ENCODE measurements around the gene YWHAQ.

The YWHAQ gene

GRCh38 chr2:9582624-9583023 lies 48.2 kb downstream of the YWHAQ start:
- TF ChIP-seq CTCF (IDR thresholded peaks at IDR 0.05; ENCODE audit: control extremely low read depth, extremely low read depth, low read depth, missing control alignments), result no peak
- ChIA-PET POLR2A (no interaction called here), CTCF (interaction anchor here (1.0 to 2.0 kb wide), 3 partner anchors 11 to 14 kb away, joined by 4 to 5 read pairs (median 4); no protein-coding TSS in a partner anchor)
- no peak for DNase-seq (ENCODE audit: extremely low spot score)

GRCh38 chr2:9578467-9579235 lies 52.1 kb downstream of the YWHAQ start:
- POLR2A ChIA-PET, result interaction anchor here (0.5 to 0.6 kb wide), 2 partner anchors 52 kb away, joined by 3 to 6 read pairs; partner anchors contain the start of gene YWHAQ
- no peak for DNase-seq (ENCODE audit: extremely low spot score)
- TF ChIP-seq CTCF (IDR thresholded peaks at IDR 0.05; ENCODE audit: control extremely low read depth, extremely low read depth, low read depth, missing control alignments), result no peak
- CTCF ChIA-PET, result interaction anchor here (0.8 to 1.8 kb wide), 3 partner anchors 9 to 30 kb away, joined by 3 to 7 read pairs (median 5); partner anchors contain the start of gene ADAM17

- TF ChIP-seq CTCF (IDR thresholded peaks at IDR 0.05; ENCODE audit: control extremely low read depth, extremely low read depth, low read depth, missing control alignments), result no peak
- DNase-seq (ENCODE audit: extremely low spot score), result no peak
- ChIA-PET CTCF (interaction anchor here (2.9 kb wide), 1 partner anchor 12 kb away, joined by 8 read pairs; no protein-coding TSS in a partner anchor), POLR2A (no interaction called here)
Measured at GRCh38 chr2:9574331-9574730, 56.5 kb downstream of the YWHAQ start.

GRCh38 chr2:9573840-9574239 lies 57.0 kb downstream of the YWHAQ start:
- CTCF ChIA-PET, result interaction anchor here (2.9 kb wide), 1 partner anchor 12 kb away, joined by 8 read pairs; no protein-coding TSS in a partner anchor
- DNase-seq (ENCODE audit: extremely low spot score), result no peak
- no peak for TF ChIP-seq CTCF (IDR thresholded peaks at IDR 0.05; ENCODE audit: control extremely low read depth, extremely low read depth, low read depth, missing control alignments)
- POLR2A ChIA-PET, result no interaction called here

GRCh38 chr2:9573013-9573720 lies 57.6 kb downstream of the YWHAQ start:
- no peak for DNase-seq (ENCODE audit: extremely low spot score)
- ChIA-PET POLR2A (no interaction called here), CTCF (interaction anchor here (1.3 to 2.9 kb wide), 2 partner anchors 13 to 17 kb away, joined by 3 to 8 read pairs; partner anchors contain the start of gene ADAM17)
- TF ChIP-seq CTCF (IDR thresholded peaks at IDR 0.05; ENCODE audit: control extremely low read depth, extremely low read depth, low read depth, missing control alignments), result no peak

Data from GM10248 (cell line).